Measurements from ENCODE around the gene SORBS1.

GRCh38 chr10:95295031-95295755, 266.0 kb downstream of the SORBS1 start:
- TF ChIP-seq GATA2 (IDR thresholded peaks at IDR 0.05; ENCODE audit: low read depth, low read length): no peak
- no peak for TF ChIP-seq GATA3 (IDR thresholded peaks at IDR 0.05; ENCODE audit: low read depth, low read length)

Data from SH-SY5Y (cell line).